KOPT-K1 (cell line): Measurements from ENCODE around the gene FADS3.

ENCODE experiments used
- H3K27ac ChIP-seq: fragments of 200-600 bp; sonication (generic); 2 replicates; pipeline ENCODE4 v1.5.1; 2016; ENCODE audit warnings: antibody characterized with exemption, mild to moderate bottlenecking, low read depth, low read length; ENCODE audit not compliant: poor library complexity, severe bottlenecking
- H3K36me3 ChIP-seq: fragments of 200-600 bp; sonication (generic); 2 replicates; pipeline ENCODE4 v1.5.1; 2017; ENCODE audit warnings: antibody characterized with exemption, mild to moderate bottlenecking, low read length, moderate library complexity; ENCODE audit not compliant: insufficient read depth
- H3K9me3 ChIP-seq: fragments of 200-600 bp; sonication (generic); 2 replicates; pipeline ENCODE4 v1.5.1; 2017; ENCODE audit warnings: antibody characterized with exemption, low read length, mild to moderate bottlenecking; ENCODE audit not compliant: insufficient read depth, poor library complexity, severe bottlenecking

Gene FADS3

GRCh38 chr11:61851900-61852295 is 39.4 kb downstream of the FADS3 start:
- Histone ChIP-seq H3K27ac (no peak overlapping the region), H3K36me3 (peaks cover 100% of the 10 kb centered on the region), H3K9me3 (no peaks in the 10 kb centered on the region)

- H3K9me3 ChIP-seq, result no peaks in the 10 kb centered on the region
- no peak overlapping the region for H3K27ac ChIP-seq
- peaks cover 100% of the 10 kb centered on the region for H3K36me3 ChIP-seq
These were observed 40.0 kb downstream of the FADS3 start for GRCh38 chr11:61851113-61851899.

- Histone ChIP-seq H3K9me3 (no peaks in the 10 kb centered on the region), H3K27ac (no peak overlapping the region), H3K36me3 (peaks cover 100% of the 10 kb centered on the region)
These were observed 40.7 kb downstream of the FADS3 start for GRCh38 chr11:61850687-61851086.

GRCh38 chr11:61848631-61849030 is 42.7 kb downstream of the FADS3 start:
- Histone ChIP-seq H3K36me3 (peaks cover 100% of the 10 kb centered on the region), H3K9me3 (no peaks in the 10 kb centered on the region), H3K27ac (no peak overlapping the region)

- Histone ChIP-seq H3K9me3 (no peaks in the 10 kb centered on the region), H3K27ac (no peak overlapping the region), H3K36me3 (peaks cover 100% of the 10 kb centered on the region)
These were observed 43.3 kb downstream of the FADS3 start for GRCh38 chr11:61847914-61848581.

- H3K36me3 ChIP-seq, result peaks cover 100% of the 10 kb centered on the region
- no peak overlapping the region for H3K27ac ChIP-seq
- no peaks in the 10 kb centered on the region for H3K9me3 ChIP-seq
These were observed 44.9 kb downstream of the FADS3 start for GRCh38 chr11:61846362-61847020.

- Histone ChIP-seq H3K9me3 (no peaks in the 10 kb centered on the region), H3K27ac (no peak overlapping the region), H3K36me3 (peaks cover 100% of the 10 kb centered on the region)
These were observed 46.3 kb downstream of the FADS3 start for GRCh38 chr11:61844909-61845565.

- H3K9me3 ChIP-seq, result no peaks in the 10 kb centered on the region
- H3K36me3 ChIP-seq, result peaks cover 100% of the 10 kb centered on the region
- H3K27ac ChIP-seq, result no peak overlapping the region
These were observed 48.9 kb downstream of the FADS3 start for GRCh38 chr11:61842528-61842820.

- peaks cover 100% of the 10 kb centered on the region for H3K36me3 ChIP-seq
- H3K9me3 ChIP-seq, result no peaks in the 10 kb centered on the region
- no peak overlapping the region for H3K27ac ChIP-seq
These were observed 49.5 kb downstream of the FADS3 start for GRCh38 chr11:61841636-61842527.

- Histone ChIP-seq H3K9me3 (no peaks in the 10 kb centered on the region), H3K27ac (no peak overlapping the region), H3K36me3 (peaks cover 96% of the 10 kb centered on the region)
These were observed 51.0 kb downstream of the FADS3 start for GRCh38 chr11:61840371-61840770.

GRCh38 chr11:61839742-61840141 is 51.6 kb downstream of the FADS3 start:
- no peak overlapping the region for H3K27ac ChIP-seq

GRCh38 chr11:61838921-61839320 is 52.4 kb downstream of the FADS3 start:
- H3K27ac ChIP-seq, result no peak overlapping the region
- H3K36me3 ChIP-seq, result peaks cover 81% of the 10 kb centered on the region
- H3K9me3 ChIP-seq, result no peaks in the 10 kb centered on the region

More at GRCh38 chr11:61839742-61840141, 51.6 kb downstream of the FADS3 start:
- H3K9me3 ChIP-seq, result no peaks in the 10 kb centered on the region
- H3K36me3 ChIP-seq, result peaks cover 90% of the 10 kb centered on the region

- H3K9me3 ChIP-seq, result no peaks in the 10 kb centered on the region
- no peak overlapping the region for H3K27ac ChIP-seq
- H3K36me3 ChIP-seq, result peaks cover 77% of the 10 kb centered on the region
These were observed 52.8 kb downstream of the FADS3 start for GRCh38 chr11:61838501-61838900.

GRCh38 chr11:61837411-61838005 is 53.8 kb downstream of the FADS3 start:
- H3K9me3 ChIP-seq, result no peaks in the 10 kb centered on the region
- peak overlapping the region; percentile 30 for H3K27ac ChIP-seq
- peaks cover 73% of the 10 kb centered on the region for H3K36me3 ChIP-seq
